IPS-18c (cell line): ENCODE data around the gene ZNF341.

ENCODE experiments used
- H3K4me3 ChIP-seq: 2 replicates; pipeline ENCODE4 v1.7.0; 2013; ENCODE audit warnings: low read depth, mild to moderate bottlenecking, low read length, moderate library complexity; ENCODE audit not compliant: insufficient read depth
- H3K9me3 ChIP-seq: one replicate; pipeline ENCODE4 v1.6.1; 2013; ENCODE audit warnings: mild to moderate bottlenecking, low read length, moderate library complexity; ENCODE audit not compliant: control insufficient read depth, insufficient read depth

Gene ZNF341

GRCh38 chr20:33822991-33823390 is 91.2 kb downstream of the ZNF341 start:
- no peaks in the 10 kb centered on the region for H3K9me3 ChIP-seq
- no peak overlapping the region for H3K4me3 ChIP-seq

- Histone ChIP-seq H3K9me3 (no peaks in the 10 kb centered on the region), H3K4me3 (no peak overlapping the region)
These were observed 93.1 kb downstream of the ZNF341 start for GRCh38 chr20:33824852-33825251.

DNA sequence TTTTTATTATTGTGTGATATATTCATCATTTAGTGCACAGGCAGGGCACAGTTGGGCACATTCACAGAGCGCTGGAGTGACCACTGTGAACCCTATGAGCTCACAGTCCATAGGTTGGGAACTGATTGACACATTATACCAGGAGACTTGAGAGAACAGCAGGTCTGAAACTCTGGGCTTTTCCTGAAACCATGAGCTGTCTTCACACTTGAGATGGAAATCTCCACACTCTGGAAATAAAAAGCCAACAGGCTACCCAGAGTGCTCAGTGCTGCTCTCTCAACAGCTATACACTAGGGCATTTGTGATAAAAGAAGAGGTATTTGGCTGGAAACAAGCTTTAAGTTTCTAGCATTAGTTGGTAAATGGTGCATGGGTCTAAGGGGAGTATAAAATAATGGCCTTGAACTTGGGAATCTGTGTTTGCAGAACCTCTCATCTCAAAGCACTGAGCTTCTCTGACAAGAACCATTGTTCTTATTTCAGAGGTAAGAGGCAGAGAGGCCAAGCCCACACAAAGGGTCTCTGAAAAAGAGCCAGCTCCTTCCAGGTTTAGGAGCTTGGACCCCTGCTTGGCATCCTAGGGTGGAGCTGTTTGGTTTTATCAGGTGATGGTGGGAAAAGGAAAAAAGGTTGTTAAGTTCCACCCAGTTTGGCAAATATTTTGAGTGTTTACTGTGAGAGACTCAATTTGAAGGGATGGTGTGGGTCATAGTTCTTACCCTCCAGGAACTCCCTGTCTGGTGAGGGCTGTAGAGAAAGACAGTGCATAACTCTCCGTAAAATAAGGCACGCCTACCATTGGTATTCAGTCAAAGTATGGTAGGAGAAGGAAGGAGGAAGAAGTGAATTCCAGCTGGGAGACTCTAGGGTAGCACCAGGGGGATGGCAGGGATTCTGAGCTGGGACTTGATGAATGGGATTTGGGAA is 93.8 kb downstream of the ZNF341 start:
- Histone ChIP-seq H3K9me3 (no peaks in the 10 kb centered on the region), H3K4me3 (no peak overlapping the region)

- Histone ChIP-seq H3K4me3 (no peak overlapping the region), H3K9me3 (no peaks in the 10 kb centered on the region)
These were observed 94.6 kb downstream of the ZNF341 start for GRCh38 chr20:33826270-33826897.

DNA sequence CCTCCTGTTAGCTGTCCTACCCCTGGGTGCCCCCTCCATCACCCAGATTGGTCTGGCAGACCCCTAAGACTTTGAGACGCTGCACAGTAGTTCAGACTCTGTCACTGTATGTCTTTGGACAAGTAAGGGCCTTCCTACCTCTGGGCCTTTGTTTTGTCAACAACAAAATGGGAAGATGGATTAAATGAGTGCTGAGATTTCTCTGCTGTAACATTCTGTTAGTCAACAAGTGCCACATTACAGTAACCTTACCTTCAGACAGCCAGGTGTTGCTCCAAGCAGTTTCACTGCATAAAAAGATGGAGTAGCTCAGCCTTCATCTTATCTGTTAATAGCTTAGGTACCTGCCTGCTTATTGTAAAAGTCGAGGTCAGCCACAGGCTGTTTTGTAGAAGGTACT is 95.3 kb downstream of the ZNF341 start:
- Histone ChIP-seq H3K9me3 (no peaks in the 10 kb centered on the region), H3K4me3 (no peak overlapping the region)

DNA sequence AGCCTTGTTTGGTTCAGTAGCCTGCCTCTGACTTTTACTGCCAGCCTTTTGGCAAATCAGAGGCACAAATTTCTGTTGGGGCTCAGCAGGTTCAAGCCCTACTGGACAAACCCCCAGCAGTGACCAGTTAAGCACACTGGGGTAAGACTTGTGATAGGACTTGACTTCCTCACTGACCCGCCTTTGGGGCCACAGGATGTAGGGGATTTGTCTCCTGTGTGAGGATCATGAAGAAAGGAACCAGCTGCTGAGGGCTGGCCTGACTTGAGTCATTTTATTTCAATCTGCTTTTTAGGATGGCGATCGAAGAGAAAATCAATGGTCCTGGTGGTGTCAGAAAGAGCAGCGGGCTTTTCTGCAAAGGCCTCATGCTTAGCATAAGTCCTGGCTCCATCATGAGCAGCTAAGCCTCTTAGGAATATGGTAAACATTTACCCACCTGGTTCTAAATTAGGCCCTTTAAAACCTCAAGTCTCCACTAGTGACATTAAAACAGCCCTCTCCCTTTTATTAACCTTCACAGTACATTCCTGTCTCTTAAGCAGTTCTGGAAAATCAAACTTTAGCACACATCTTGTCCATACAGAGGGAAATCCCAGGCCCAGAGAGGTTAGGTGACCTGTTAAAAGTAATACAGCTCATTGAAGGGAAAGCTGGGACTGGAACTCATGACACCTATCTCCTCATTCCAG is 96.0 kb downstream of the ZNF341 start:
- H3K4me3 ChIP-seq = no peak overlapping the region
- H3K9me3 ChIP-seq = no peaks in the 10 kb centered on the region

GRCh38 chr20:33828326-33828844 is 96.6 kb downstream of the ZNF341 start:
- Histone ChIP-seq H3K4me3 (no peak overlapping the region), H3K9me3 (no peaks in the 10 kb centered on the region)

DNA sequence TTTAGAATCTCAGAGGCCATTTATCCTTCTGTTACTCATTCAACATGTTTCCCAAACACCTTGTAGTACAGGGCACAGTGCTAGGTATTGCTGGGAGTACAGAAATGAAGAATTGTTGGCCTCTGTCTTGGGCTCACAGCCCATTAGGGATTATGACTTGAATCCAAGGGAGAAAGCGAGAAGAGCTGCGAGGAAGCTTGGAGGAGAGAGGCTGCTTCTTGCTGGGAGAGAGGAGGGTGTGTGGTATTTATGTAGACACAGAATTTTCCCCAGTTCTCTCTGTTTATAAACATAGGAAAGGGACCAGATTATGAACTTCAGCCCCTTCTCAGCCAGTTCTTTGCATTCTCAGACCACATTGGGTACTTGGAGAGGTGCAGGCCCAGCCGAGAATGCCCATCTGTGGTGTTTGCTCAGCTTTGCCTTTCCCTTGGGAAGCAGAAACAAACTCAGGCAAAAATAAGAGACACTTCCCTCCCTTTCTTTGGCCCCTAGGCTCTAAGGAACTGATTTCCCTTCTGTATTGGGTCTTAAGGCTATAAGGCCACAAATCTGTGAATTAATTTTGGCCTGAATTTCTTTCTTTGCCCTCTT is 97.3 kb downstream of the ZNF341 start:
- H3K4me3 ChIP-seq = no peak overlapping the region
- H3K9me3 ChIP-seq = no peaks in the 10 kb centered on the region

GRCh38 chr20:33829636-33830035 is 97.8 kb downstream of the ZNF341 start:
- H3K9me3 ChIP-seq = no peaks in the 10 kb centered on the region
- H3K4me3 ChIP-seq = no peak overlapping the region

DNA sequence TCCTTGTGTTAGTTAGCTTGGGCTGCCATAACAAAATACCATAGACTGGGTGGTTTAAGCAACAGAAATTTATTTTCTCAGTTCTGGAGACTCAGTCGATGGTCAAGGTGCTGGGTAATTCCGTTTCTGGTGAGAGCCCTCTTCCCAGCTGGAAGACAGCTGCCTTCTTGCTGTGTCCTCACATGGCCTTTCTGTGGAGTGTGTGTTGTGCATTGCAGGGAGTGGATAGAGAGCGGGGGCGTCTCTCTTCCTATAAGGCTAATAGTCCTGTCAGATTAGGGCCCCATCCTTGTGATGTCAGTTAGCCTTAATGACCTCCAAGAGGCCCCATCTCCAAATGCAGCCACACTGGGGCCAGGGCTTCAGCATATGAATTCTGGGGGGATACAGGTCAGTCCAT is 98.6 kb downstream of the ZNF341 start:
- no peaks in the 10 kb centered on the region for H3K9me3 ChIP-seq

DNA sequence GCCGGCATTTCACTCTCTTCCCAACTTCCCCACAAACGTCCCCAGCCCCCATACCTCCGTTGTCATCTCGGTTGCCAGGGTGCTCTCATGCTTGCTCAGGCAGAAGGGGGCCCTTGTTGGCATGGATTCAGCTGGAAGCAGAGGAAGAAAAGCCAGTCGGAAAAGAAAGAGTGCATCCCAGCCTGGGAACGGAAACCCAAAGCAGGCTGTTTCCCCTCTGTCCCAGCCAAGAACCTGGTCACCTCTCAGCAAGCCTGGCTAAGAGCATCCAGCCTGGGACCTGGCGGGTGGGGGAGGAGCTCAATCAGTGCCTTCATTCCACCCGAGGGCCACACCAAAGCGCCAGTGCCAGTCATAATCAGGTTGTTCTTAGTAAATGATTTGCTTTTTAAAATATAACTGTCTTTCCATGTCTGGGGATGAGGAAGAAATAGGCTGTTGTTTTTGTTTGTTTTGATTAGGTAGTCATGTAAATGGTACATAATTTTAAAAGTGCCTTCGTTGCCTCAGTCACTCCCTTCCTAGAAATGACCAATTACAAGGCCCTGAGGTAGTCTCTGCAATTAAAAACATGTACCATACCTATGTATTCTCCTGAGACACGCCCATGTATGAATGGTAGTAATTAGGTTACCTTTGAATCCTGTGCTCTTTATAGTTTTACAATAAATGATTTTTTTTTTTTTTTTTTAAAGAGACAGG is 100.5 kb downstream of the ZNF341 start:
- Histone ChIP-seq H3K9me3 (no peaks in the 10 kb centered on the region), H3K4me3 (no peak overlapping the region; the same call in 1 of the 2 replicates)

More for the DNA sequence above, 98.6 kb downstream of the ZNF341 start:
- no peak overlapping the region for H3K4me3 ChIP-seq

DNA sequence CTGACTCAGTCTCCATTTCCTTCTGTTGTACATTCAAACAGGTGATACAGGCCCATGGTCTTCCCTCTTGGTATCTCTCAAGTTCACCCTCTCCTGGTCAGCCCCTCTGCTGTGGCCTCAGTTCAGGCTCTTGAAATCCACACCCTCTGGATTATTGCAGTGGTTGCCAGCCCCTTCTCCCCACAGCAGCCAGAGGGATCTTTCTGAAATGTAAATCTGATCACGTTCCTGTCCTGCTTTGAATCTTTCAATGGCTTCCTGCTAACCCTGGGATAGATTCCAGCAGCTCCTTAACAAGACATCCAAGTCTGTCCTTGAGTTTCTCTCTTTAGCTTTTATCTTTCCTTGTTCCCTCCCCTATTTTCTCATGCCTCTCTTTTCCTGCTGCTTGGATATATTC is 101.5 kb downstream of the ZNF341 start:
- H3K4me3 ChIP-seq = no peak overlapping the region
- no peaks in the 10 kb centered on the region for H3K9me3 ChIP-seq

DNA sequence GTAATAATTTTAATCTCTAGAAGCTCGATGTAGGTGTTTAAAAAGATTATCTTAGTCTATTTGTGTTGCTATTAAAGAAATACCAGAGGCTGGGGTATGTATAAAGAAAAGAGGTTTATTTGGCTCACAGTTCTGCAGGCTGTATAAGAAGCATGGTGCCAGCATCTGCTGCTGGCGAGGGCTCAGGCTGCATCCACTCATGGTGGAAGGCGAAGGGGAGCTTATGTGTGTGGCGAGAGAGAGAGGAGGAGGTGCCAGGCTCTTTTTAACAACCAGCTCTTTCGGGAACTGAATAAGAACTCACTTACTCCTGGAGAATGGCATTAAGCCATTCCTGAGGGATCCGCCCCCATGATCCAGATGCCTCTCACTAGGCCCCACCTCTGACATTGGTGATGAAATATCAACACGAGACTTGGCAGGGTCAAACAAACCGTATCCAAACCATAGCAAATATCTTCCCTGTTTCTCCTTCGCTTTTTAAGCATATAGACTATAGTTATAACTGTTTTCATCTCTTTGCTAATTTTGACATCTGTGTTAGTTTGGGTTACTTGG is 103.9 kb downstream of the ZNF341 start:
- H3K4me3 ChIP-seq = no peak overlapping the region
- no peaks in the 10 kb centered on the region for H3K9me3 ChIP-seq

GRCh38 chr20:33836277-33836676 is 104.5 kb downstream of the ZNF341 start:
- Histone ChIP-seq H3K9me3 (no peaks in the 10 kb centered on the region), H3K4me3 (no peak overlapping the region)

DNA sequence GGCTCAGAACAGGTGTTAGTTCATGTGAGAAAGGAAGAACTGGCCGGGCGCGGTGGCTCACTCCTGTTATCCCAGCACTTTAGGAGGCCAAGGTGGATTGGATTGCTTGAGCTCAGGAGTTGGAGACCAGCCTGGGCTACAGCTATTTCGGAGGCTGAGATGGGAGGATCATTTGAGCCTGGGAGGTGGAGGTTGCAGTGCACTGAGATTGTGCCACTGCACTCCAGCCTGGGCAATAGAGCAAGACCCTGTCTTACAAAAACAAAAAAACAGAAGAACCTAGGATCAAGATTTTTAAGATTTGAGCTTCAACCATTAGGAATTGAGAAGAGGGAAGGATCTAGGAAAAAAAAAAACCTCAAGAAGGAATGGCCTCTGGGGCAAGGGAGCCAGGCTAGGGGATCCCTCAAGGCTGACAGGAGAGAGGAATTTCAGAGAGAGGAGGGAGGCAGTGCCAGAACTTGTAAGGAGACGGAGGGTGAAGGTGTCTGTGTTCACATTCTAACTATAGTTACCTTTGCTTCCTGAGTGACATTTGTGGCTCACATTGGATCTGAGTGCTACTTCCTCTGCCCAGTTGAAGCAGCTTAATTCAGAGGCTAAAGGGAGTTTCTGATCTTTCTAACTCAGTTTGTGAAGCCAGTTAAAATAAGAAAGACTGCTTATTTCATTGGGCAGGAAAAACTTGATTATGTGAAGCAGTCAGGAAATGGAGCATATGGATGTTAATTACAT is 105.5 kb downstream of the ZNF341 start:
- Histone ChIP-seq H3K9me3 (no peaks in the 10 kb centered on the region), H3K4me3 (no peak overlapping the region)
